HG03108 (cell line): ENCODE measurements around the gene IFNA10.
"Not testable (repeated sequence)": the region's sequence is repeated elsewhere in the genome, so short reads cannot be mapped to it uniquely, and the experiment has no call there.

Source experiments
- ATAC-seq: cut with Tn5 transposase; IDR thresholded peaks from one replicate; pipeline ENCODE4 v1.9.1; 2021; ENCODE audit warnings: moderate library complexity; ENCODE audit not compliant: unreplicated experiment

Gene IFNA10

GRCh38 chr9:21207043-21207442 is at the start of gene IFNA10:
Gene IFNA10 (minus strand): TSS chr9:21207143. CDS start chr9:21207097, 46 bp downstream.
- not testable (repeated sequence) for ATAC-seq

- ATAC-seq = no peak
These were observed 48.7 kb upstream of the IFNA10 start for GRCh38 chr9:21255538-21256212.

GRCh38 chr9:21252721-21253547 is 46.0 kb upstream of the IFNA10 start:
- ATAC-seq = peak; percentile 60

GRCh38 chr9:21251638-21252037 is 44.7 kb upstream of the IFNA10 start:
- no peak for ATAC-seq

GRCh38 chr9:21251190-21251589 is 44.2 kb upstream of the IFNA10 start:
- ATAC-seq = no peak

- no peak for ATAC-seq
These were observed 37.9 kb upstream of the IFNA10 start for GRCh38 chr9:21244836-21245235.

- no peak for ATAC-seq
These were observed 33.0 kb upstream of the IFNA10 start, which contains the start of gene IFNA14 for GRCh38 chr9:21239911-21240310. Gene IFNA14 (minus strand): TSS chr9:21240005. CDS start chr9:21239935, 70 bp downstream.

GRCh38 chr9:21236360-21236714 is 29.4 kb upstream of the IFNA10 start:
- peak; percentile 7 for ATAC-seq

GRCh38 chr9:21235468-21236359 is 28.8 kb upstream of the IFNA10 start:
- ATAC-seq = peak; percentile 60

GRCh38 chr9:21234153-21234687 is 27.3 kb upstream of the IFNA10 start:
- ATAC-seq = no peak

GRCh38 chr9:21233258-21233657 is 26.3 kb upstream of the IFNA10 start:
- ATAC-seq = no peak

GRCh38 chr9:21228122-21228521 is 21.2 kb upstream of the IFNA10 start, which contains the start of gene IFNA17:
Gene IFNA17 (minus strand): TSS chr9:21228222. CDS start chr9:21228173, 49 bp downstream.
- no peak for ATAC-seq

- ATAC-seq = not testable (repeated sequence)
These were observed 10.3 kb upstream of the IFNA10 start, which contains the start of gene IFNA16 for GRCh38 chr9:21217211-21217610. Gene IFNA16 (minus strand): TSS chr9:21217311. CDS start chr9:21217305, 6 bp downstream.

GRCh38 chr9:21213411-21214326 is 6.7 kb upstream of the IFNA10 start:
- ATAC-seq = peak; percentile 61

- not testable (repeated sequence) for ATAC-seq
These were observed 5.2 kb upstream of the IFNA10 start for GRCh38 chr9:21212160-21212559.

GRCh38 chr9:21210782-21211181 is 3.8 kb upstream of the IFNA10 start:
- ATAC-seq = not testable (repeated sequence)

- no peak for ATAC-seq
These were observed 3.4 kb upstream of the IFNA10 start for GRCh38 chr9:21210311-21210710.

GRCh38 chr9:21205204-21205603 is 1.7 kb downstream of the IFNA10 start:
- ATAC-seq = no peak

GRCh38 chr9:21202105-21202504 is 4.8 kb downstream of the IFNA10 start, which contains the start of gene IFNA7:
Gene IFNA7 (minus strand): TSS chr9:21202205. CDS start chr9:21202165, 40 bp downstream.
- ATAC-seq = not testable (repeated sequence)
